ENCODE measurements around the gene SDHA. TPM values are rescaled to one million over a fixed set of nuclear protein-coding genes. Genes with fewer than 3 reads are reported as not detected.
A peak's percentile ranks its signal among the peaks of the same experiment; 100 is the strongest.

Gene SDHA
- total RNA-seq, 3 donors from 2014 or later, result 71.1 to 80.6 (median 79.5) TPM

DNA sequence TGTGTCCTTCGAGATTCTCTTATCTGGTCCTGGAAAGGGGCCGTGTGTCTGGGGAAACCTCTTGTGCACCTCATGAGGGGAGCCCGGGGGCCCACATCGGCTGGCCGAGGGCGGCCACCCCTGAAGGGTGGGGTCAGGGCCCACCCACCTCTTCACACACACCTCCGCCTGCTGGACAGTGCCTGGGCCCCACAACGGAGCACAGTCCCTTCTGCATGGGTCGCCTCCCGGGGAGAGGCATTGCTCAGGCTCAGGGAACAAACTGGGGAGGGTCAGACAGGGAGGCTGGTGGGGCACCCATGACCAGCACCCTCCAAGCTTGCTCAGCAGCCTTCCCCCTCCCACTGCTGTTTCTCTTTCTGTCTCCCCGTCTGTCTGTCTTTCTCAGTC is 28.1 kb upstream of the SDHA start:
- Histone ChIP-seq H3K27ac (no peak overlapping the region), H3K36me3 (no peaks in the 10 kb centered on the region), H3K4me3 (no peak overlapping the region), H3K9me3 (no peaks in the 10 kb centered on the region), H3K27me3 (no peaks in the 10 kb centered on the region), H3K4me1 (no peaks in the 10 kb centered on the region)
- intact Hi-C loops (cut with DNase I; ENCODE audit: low total_unique reads), result no loop called here
- no peak for DNase-seq (ENCODE audit: low spot score in 2 of 2)
- TF ChIP-seq POLR2AphosphoS5 (IDR thresholded peaks at IDR 0.05) (no peak), POLR2A (IDR thresholded peaks at IDR 0.05) (no peak)
- TF ChIP-seq, protein P1, sequence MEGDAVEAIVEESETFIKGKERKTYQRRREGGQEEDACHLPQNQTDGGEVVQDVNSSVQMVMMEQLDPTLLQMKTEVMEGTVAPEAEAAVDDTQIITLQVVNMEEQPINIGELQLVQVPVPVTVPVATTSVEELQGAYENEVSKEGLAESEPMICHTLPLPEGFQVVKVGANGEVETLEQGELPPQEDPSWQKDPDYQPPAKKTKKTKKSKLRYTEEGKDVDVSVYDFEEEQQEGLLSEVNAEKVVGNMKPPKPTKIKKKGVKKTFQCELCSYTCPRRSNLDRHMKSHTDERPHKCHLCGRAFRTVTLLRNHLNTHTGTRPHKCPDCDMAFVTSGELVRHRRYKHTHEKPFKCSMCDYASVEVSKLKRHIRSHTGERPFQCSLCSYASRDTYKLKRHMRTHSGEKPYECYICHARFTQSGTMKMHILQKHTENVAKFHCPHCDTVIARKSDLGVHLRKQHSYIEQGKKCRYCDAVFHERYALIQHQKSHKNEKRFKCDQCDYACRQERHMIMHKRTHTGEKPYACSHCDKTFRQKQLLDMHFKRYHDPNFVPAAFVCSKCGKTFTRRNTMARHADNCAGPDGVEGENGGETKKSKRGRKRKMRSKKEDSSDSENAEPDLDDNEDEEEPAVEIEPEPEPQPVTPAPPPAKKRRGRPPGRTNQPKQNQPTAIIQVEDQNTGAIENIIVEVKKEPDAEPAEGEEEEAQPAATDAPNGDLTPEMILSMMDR (IDR thresholded peaks at IDR 0.05), result no peak

DNA sequence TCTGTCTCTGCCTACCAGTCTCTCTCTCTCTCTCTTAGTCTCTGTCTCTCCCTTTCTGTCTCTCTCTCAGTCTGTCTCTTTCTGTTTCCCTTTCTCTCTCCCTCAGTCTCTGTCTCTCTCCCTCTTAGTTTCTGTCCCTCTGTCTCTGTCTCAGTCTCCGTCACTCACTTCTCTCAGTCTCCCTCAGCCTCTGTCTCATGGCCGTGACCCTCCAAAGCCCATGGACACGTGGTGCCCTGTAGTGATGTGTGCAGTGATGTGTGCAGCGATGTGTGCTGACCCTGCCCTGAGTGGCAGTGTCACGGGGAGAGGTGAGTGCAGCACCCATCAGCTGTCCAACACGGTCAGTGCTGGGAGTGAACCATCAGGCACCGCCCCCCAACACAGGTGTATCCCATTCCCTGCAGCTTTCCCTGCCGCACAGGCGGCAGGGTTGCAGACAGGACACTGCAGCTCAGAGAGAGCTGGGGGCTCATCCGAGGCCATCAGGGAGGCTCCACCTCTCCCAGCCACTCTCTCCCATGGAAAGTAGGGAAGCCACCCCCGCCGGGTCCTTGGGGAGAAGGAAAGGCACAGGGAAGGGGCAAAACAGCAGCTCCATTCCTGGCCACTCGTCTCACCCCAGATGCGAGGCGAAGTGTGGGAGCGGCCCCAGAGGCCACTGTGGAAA is 27.6 kb upstream of the SDHA start:
- TF ChIP-seq POLR2AphosphoS5 (IDR thresholded peaks at IDR 0.05) (no peak), POLR2A (IDR thresholded peaks at IDR 0.05) (no peak)
- TF ChIP-seq, protein P1 (IDR thresholded peaks at IDR 0.05), result no peak
- no peak for DNase-seq (ENCODE audit: low spot score in 2 of 2)
- H3K4me3 ChIP-seq, result peak overlapping the region in 2 of 3 donors; percentile 39 to 60
- no peaks in the 10 kb centered on the region for H3K4me1 ChIP-seq
- H3K27ac ChIP-seq, result peak overlapping the region; percentile 10 to 42
- H3K9me3 ChIP-seq, result no peaks in the 10 kb centered on the region
- intact Hi-C loops (cut with DNase I; ENCODE audit: low total_unique reads), result no loop called here
- no peaks in the 10 kb centered on the region for H3K27me3 ChIP-seq
- no peaks in the 10 kb centered on the region for H3K36me3 ChIP-seq

DNA sequence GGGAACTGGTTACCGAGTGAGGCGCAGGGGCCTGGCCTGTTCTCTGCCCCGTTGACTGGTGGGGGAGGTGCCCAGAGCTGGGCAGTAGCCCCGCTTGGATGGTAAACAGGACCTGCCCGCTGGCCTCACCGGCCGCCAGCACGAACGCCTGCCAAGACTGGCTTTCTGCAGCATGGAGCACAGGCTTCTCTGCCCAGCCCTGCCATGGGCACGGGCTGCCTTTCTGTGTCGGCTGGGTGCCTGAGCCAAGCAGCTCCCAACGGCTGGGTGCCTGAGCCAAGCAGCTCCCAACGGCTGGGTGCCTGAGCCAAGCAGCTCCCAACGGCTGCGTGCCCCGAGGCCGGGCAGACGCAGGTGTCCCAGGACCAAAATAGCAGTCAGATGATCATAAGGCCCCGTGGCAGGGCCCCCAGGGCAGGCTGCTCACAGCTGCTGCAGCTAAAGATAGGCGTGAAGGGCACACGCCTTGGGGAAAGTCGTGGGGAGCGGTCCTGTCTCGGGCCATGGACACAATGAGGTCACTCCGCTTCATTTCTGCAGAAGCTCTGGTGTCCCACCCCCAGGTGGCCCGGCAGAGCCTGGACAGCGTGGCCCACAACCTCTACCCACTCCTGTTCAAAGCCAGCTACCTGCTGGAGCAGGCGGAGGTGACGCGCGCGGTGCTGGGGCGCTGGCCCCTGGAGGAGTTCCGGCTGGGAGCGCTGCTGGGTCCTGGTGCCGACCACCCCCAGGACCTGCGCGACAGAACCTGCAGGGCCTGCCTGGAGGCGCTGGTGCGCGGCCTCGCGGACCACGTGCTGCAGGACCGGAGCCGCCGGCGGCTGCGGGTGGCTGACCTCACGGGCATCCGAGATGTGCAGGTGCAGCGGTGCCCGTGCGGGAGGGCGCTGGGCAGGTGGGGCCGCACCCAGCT is 26.8 kb upstream of the SDHA start, which contains the start of gene LRRC14B:
TSS of gene LRRC14B (plus strand) at position 460 of the 913 bp plus-strand sequence. CDS start at position 504, 44 bp downstream.
- H3K4me1 ChIP-seq, result no peaks in the 10 kb centered on the region
- H3K27me3 ChIP-seq, result no peaks in the 10 kb centered on the region
- H3K36me3 ChIP-seq, result no peaks in the 10 kb centered on the region
- H3K4me3 ChIP-seq, result peak within 1 kb of the TSS in 2 of 3 donors; percentile 39 to 60
- no peak for TF ChIP-seq POLR2AphosphoS5 (IDR thresholded peaks at IDR 0.05)
- no peak for TF ChIP-seq POLR2A (IDR thresholded peaks at IDR 0.05)
- TF ChIP-seq, protein P1 (IDR thresholded peaks at IDR 0.05), result no peak
- peak in 1 of 2 donors; percentile 74 for DNase-seq (ENCODE audit: low spot score in 2 of 2)
- peak within 1 kb of the TSS; percentile 10 to 42 for H3K27ac ChIP-seq
- no peaks in the 10 kb centered on the region for H3K9me3 ChIP-seq
- intact Hi-C loops (cut with DNase I; ENCODE audit: low total_unique reads), result no loop called here

DNA sequence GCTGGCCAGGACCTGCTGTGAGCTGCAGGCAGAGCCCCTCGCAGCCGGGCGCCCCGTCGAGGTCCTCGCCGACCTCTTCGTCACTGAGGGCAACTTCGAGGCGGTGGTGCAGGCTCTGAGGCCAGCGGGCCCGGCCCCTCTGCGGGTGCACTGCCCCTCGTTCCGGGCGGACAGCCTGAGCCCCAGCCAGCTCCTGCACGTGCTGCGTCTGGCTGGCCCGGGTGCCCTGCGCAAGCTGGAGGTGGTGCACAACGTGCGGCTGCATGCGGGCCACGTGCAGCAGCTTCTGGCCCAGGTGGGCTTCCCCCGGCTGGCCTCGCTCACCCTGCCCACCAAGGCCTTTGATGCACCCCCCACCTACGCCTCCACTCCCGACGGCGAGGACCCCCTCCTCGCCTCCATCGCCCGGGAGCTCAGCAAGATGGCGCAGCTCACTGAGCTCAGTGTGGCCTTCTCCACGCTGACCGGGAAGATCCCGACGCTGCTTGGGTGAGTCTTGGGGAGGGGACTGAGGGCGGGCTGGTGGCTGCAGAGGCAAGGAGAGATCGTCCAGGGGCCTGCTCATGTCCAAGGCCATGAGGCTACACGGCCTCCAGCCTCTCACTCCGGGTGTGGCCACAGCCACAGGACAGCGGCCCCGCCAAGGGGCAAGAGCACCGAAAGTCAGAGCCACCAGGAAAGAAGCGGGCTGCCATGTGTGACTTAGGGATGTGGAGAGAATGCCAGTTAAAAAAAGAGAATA is 26.0 kb upstream of the SDHA start:
- TF ChIP-seq POLR2A (IDR thresholded peaks at IDR 0.05) (no peak), POLR2AphosphoS5 (IDR thresholded peaks at IDR 0.05) (no peak)
- TF ChIP-seq, protein P1 (IDR thresholded peaks at IDR 0.05), result no peak
- H3K4me3 ChIP-seq, result peak overlapping the region in 2 of 3 donors; percentile 39 to 60
- intact Hi-C loops (cut with DNase I; ENCODE audit: low total_unique reads), result no loop called here
- no peaks in the 10 kb centered on the region for H3K36me3 ChIP-seq
- no peaks in the 10 kb centered on the region for H3K9me3 ChIP-seq
- DNase-seq (ENCODE audit: low spot score in 2 of 2), result peak in 1 of 2 donors; percentile 35
- no peaks in the 10 kb centered on the region for H3K4me1 ChIP-seq
- H3K27me3 ChIP-seq, result no peaks in the 10 kb centered on the region
- no peak overlapping the region for H3K27ac ChIP-seq
